RKO (cell line): ENCODE measurements around the gene KRTDAP.
"Not testable (repeated sequence)": the region's sequence is repeated elsewhere in the genome, so short reads cannot be mapped to it uniquely, and the experiment has no call there.

Source experiments
- DNase-seq: peaks from one replicate; pipeline ENCODE4 v3.0.0-alpha.2; 2016; ENCODE audit warnings: low spot score

KRTDAP gene

DNA sequence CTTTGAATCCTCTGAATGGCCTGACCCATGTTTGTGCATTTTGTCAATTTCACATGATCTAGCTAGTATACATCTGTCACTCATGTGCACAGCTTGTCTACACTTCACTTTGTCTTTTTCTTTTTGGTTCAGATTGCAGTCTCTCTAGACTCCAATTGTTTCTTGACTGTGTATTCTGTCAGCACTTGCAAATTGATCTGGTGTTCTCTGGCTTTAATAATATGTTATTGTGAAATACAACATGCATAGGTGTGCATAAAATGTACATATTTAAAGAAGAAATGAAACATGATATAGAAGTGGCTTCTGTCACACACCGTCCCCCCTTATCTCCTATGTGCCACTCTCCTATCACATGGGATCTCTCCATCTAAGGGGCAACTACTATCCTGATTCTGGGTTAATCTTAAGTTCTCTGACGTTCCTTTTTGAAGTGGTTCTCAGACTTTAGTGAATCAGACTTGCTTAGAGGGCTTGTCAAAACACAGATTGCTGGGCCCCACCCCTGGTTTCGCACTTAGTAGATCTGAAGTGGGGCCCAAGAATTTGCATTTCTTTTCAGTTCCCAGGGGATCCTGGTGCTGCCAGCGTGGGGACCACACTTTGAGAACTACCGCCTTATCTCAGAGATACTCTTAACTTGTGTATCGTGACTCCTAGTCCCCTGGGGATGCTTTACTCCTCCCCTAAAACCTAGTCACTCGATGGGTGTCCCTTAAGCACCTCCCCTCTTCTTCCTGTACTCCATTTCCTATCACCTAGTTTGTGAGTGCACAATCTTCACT is 5.8 kb downstream of the KRTDAP start:
- DNase-seq = no peak

DNA sequence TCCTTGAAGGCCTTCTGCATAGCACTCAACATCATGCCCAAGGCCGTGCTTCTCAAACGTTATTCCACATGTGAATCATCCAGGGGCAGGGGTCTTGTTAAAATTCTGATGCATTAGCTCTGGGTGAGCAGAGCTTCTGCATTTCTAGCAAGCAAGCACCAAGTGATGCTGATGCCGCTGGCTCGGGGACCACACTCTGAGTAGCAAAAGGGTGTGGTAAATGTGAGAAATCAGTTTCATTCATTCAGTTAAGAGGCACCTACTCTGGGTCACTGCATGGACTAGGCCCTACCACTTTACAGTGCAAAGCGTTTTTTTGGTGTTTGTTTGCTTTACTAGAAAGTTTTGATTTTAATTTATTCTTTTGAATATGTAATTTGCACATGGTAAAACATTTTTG is 7.2 kb downstream of the KRTDAP start:
- DNase-seq = no peak

DNA sequence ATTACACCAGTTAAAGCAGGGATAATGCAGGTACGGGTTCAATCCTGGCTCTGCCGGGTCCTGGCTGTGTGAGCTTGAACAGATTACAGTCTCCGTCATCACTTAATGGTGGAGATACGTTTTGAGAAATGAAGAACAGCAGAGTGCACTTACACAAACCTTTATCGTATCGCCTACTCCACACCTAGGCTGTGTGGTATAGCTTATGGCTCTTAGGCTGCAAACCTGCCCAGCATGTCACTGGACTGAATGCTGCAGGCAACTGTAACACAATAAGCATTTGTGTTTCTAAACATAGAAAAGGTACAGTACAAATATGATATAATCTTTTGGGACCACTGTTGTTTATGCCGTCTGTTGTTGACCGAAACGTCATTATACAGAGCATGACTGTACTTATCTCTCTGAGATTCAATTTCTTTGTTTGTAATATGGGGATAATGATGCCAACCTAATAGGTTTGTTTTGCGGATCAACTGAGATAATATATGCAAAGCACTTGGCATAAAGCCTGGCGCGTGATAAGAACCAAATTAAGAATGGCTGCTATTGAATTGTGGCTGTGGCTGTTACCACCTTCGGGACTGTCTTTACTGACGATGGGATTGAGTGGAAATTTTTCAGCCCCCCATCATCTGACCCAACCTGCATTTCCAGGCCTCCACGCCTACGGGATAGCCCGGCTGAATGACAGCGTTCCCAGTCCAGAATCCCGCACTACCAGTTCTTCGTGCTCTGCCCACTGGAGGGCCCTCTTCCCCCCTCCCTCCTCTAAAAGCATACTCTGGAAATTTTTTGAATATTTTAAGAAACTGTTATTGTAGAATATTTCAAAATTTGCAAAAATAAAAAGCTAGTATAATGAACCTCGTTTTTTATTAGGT is 11.2 kb downstream of the KRTDAP start:
- DNase-seq = no peak

DNA sequence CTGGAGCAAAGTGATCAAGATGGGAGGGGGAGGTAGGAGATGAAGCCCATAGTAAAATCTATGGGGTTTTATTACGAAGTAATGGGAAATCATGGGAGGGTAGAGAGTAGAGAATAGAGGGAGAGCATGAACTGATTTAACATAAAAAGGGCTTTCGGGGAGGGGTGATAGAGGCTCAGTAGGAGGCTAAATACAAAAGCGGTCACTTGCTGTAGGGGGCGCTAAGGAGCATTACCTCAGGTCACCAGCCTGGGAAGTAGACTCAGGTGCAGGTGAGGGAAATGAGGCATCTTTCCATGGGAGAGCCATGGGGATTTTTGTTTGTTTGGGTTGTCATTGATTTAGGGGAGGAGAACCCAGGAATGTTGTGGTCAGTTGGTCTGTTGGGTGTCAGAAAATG is 14.1 kb downstream of the KRTDAP start:
- no peak for DNase-seq

DNA sequence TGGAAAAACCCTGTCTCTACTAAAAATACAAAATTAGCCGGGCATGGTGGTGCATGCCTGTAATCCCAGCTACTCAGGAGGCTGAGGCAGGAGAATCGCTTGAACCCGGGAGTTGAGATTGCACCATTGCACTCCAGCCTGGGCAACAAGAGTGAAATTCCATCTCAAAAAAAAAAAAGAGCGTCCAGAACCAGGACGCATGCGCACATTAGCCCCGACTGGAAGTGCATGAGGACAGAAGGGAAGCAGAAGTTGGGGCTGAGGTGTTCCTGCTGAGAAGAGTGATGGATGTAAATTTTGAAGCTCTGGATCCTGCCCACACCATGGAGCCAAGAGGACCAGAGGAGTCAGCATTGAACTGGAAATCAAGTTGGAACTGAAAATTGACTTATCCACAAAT is 15.7 kb downstream of the KRTDAP start:
- DNase-seq = not testable (repeated sequence)

DNA sequence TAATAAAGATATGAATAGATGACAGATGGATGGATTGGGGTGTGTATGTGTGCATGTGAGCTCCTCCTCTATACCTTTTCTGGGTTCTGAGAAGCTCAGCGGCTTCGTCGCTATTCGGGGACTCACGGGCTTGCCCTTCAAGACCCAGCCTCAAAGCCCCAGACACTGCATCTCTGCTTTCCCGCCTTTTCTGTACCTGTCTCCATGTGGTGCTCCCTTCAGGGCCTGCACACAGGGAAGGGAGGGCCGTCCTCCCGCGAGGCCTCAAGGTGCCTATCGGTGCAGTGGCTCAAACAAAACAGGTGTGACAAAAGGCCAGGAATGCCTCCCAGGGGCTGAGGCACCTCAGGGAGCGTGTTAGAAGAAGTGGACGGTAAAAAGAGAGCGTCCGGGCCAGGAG is 16.2 kb downstream of the KRTDAP start:
- DNase-seq = no peak

DNA sequence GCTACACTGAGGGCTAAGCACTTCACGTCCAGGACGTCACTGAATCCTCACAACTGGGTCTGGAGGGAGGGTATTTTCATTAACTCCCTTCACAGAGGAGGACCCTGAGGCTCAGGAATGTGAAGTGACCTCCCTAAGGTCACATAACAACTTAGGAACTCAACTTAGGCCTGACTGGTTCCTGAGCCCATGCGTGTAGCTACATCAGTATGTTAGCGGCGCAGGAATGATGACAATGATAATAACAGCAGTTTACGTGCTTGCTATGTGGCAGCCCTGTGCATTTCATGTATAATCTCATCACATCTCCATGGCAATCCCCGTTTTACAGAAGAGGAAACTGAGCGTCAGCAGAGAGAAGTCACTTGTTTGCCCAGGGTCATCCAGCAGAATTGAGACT is 18.3 kb downstream of the KRTDAP start:
- no peak for DNase-seq

DNA sequence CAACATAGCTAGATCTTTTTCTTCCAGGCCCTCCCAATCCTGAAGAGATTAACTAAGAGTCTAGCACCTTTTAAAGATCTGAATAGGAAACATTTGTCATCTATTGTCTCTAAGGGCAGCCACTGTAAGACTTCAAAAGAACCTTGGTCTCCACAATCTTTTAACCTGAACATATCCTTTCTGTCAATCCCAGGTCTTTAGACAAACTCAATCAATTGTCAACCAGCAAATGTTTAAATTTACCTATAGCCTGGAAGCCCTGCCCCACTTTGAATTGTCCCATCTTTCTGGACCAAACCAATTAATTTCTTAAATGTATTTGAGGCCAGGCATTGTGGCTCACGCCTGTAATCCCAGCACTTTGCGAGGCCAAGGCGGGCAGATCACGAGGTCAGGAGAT is 19.2 kb downstream of the KRTDAP start:
- not testable (repeated sequence) for DNase-seq

DNA sequence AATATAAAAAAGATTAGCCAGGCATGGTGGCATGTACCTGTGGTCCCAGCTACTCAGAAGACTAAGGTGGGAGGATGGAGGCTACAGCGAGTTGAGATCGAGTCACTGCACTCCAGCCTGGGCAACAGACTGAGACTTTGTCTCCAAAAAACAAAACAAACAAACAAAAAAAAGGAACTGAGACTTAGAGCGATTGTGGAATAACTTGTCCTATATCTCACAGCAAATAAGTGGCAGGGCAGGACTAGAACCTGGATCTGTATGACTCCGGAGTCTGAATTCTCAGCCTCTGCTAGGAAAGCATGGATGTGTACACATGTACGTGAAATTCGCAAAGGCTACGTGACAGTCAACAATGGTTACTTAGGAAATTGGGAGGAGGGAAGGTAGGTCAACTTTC is 20.1 kb downstream of the KRTDAP start:
- no peak for DNase-seq

DNA sequence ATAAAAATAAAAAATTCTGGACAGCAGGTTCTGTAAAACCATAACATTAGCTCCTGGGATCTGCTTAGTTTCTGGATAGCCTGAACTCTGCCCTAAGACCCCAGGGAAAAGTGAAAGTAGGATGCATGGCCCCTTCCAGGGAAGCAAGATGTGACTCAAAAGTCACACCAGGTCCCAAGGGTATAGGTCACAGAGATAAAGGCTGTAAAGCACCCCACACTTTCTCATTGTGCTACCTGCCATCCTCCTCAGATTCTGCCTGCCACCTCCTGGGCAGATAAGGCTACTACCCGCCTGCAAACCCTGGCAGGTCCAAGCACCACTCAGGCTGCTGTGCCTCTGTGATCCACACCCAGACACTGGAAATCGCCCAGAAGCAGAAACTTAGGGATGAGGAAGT is 21.6 kb downstream of the KRTDAP start:
- DNase-seq = peak; percentile 54

DNA sequence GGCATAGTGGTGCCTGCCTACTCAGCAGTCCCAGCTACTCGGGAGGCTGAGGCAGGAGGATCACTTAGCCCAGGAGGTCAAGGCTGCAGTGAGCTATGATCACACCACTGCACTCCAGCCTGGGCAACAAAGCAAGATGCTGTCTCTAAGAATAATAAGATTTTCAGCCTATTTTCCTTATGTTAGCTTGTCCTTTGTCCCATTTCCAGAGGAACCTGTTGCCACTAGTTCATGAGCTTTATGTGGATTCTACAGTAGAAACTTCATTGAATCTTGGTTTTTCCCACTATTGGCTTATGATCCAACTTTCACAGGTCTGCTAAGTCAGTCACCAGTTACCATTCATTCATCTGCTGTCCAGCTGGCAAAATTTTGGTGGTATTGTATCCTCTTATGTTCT is 24.0 kb downstream of the KRTDAP start:
- no peak for DNase-seq

DNA sequence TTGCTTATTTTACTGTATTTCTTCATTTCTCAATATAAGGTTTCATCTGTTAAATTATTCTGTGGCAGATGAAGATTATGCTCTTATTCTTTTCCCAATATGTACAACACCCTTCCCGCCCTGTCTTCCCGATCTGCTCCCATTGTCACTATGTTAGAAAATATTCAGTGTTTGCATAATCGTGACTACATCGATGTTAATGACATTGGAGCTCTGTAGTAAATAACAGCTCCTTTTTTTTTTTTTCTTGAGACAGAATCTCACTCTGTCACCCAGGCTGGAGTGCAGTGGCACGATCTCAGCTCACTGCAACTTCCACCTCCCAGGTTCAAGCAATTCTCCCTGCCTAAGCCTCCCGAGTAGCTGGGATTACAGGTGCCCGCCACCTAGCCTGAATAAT is 27.3 kb downstream of the KRTDAP start:
- not testable (repeated sequence) for DNase-seq

DNA sequence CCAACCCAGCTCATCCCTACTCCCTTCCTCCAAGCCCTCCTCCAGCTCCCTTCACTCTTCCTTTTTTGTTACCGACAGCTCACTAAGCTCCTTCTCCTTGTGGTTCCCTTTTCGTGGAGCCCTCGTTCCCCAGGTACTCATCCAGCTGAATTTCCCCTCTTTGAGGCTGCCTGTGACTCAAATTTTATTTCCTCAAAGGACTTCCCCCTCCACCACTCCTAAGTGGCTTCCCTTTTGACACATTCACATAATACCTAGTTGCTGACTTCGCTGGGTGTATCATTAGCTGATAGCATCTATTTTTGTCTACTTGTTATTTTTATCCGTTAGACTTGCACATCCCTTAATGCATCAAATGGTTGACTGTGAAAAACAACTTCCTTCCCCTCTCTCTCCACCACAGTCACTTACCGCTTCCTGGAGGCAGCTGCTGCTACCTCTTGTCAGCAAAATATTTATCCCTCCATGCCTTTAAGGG is 27.7 kb downstream of the KRTDAP start:
- no peak for DNase-seq

DNA sequence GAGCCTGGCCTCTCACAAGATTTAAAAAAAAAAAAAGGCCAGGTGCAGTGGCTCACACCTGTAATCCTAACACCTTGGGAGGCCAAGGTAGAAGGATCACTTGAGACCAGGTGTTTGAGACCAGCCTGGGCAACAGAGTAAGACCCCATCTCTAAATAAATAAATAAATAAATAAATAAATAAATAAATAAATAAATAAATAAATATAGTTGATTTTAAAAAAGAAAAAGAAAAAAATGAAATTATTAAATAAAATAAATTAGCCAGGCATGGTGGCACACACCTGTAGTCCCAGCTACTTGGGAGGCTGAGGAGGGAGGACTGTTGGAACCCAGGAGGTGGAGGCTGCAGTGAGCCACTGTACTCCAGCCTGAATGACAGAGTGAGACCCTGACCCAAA is 28.5 kb downstream of the KRTDAP start:
- DNase-seq = not testable (repeated sequence)

DNA sequence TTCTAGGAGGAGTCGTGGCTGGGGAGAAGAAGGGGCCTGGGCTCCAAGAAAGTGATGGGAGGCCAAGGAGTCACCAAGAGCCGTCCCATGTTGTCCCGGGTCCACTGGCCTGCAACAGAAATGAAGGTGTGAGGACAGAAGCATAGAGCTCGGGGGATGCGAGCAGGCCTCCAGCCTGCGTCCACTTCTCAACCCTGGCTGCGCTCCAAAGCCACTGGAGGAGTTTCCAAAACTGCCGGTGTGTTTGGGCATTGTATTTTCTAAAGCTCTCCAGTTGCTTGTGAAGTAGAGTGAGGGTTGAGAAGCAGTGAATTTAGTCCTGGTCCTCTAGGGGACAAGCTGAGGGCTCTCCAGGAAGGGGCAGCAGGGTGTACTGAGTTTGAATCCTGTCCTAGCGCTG is 29.2 kb downstream of the KRTDAP start:
- no peak for DNase-seq

DNA sequence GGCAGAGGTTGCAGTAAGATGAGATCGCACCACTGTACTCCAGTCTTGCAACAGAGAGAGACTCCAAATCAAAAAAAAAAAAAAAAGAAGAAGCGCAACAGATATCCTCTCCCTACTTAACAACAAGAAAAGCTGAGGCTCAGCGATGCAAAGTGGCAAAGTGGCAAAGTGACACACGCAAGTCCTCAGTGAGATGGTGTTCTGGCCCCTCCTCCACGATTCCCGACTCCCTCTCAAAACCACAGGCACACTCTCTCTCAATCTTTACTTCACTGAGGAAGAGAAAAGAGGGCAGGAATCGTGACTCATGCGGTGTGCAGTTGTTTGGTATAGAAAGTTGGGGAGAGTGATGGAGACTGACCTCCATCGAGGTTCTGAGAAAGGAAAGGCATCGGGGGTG is 29.7 kb downstream of the KRTDAP start:
- no peak for DNase-seq

DNA sequence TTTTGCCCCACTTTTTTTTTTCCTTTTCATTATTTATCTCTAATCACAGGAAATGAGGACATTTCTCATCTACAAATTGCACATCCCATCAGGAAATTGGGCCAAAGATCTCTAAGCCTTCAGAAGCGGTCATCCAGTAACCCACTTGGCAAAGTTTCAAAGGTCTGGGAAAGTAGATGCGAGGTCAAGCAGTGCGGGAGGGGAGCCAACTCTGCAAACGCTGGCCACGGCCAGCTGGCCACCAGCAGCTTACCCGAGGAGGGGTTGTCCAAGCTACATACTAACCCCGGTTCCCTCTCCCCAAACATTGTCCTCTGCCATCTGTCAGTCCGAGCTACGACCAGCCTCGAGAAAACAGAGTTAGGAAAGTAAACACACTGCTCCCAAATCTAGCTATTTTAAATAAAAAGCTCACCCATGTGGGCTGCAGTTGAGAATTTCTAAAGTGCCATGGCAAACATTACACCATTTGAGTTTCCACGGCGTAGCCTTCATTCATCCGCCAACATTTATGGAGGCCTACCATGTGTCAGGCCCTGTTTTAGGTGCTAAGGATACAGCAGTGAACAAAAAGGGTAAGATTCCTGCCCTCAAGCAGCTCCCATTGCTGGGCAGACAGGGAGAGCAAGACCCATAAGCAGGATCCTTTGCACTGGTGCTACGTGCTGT is 30.7 kb downstream of the KRTDAP start:
- no peak for DNase-seq

DNA sequence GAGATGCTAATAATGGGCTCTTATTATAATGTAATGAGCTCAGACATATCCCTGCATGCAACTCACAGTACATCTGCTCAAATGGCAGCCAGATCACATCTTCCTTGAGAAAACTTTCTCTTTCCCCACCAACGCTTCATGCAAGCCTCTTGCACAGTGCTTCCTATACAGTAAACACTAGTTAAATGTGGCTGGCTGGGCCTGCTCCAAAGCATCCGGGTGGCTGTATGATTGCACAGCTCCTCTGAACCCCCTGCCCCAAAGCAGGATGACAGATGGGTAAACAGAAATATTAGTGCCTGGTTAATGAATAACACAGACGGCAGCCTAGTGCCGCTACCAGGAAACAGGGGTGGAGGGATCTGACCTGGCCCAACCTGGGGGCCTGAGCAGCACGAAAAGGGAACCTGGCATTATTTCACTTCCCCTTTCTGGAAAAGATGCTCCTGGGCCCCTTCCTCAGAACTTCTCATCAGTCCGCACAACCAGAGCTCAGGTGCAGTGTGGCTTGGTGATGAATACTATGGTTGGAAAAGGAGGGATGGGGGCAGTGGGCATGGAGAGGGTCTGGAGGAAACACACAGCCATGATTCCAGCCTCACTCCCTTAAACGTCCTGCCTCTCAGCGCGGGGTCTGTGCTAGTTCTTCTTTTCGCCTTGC is 31.4 kb downstream of the KRTDAP start:
- DNase-seq = no peak

DNA sequence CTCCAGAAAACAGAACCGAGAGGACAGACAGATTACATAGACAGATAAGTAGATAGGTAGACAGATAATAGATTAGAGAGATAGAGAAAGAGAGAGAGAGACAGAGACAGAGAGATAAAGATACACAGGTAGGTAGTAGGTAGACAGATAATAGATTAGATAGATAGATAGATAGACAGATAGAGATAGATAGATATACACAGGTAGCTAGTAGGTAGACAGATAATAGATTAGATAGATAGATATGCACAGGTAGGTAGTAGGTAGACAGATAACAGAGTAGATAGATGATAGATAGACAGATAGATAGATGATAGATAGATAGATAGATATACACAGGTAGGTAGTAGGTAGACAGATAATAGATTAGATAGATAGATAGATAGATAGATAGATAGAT is 32.1 kb downstream of the KRTDAP start:
- DNase-seq = no peak

DNA sequence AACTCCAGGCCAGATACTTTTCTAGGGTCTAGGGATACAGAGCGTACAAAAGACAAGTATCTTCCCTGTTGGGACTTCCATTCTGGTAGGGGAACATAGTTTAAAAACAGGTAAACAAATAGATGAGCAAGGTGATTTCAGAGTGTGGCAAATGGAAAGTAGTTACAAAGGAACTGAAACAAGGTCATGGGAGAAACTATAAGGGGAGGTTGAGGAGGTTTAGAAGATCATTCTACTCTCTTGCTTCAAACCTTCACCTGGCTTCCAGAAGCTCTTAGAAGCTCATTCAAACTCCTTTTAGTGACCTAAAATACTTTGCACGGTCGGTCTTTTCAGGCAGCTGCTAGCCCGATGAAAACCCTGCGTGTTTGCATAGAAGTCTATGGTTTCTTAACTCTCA is 33.1 kb downstream of the KRTDAP start:
- no peak for DNase-seq

DNA sequence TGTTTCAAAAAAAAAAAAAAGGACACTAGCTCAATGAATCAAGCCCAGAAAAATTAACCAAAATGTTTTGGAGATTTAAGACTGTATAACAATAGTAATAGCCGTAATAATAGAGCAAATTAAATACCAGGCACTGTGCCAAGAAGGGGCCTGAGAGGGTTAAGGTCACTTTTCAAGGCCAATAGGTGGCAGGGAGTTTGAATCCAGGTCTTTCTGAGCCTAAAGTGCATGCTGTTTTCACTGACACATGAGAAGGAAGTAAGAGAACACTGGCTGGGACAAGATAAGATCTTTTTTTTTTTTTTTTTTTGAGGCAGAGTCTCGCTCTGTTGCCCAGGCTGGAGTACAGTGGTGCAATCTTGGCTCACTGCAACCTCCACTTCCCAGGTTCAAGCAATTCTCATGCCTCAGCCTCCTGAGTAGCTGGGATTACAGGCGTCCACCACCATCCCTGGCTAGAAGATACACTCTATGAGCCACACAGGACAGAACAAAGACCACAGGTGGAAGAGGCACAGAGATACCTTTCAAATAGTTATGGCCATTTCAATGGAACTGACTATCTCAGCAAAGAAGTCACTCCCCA is 34.6 kb downstream of the KRTDAP start:
- no peak for DNase-seq

DNA sequence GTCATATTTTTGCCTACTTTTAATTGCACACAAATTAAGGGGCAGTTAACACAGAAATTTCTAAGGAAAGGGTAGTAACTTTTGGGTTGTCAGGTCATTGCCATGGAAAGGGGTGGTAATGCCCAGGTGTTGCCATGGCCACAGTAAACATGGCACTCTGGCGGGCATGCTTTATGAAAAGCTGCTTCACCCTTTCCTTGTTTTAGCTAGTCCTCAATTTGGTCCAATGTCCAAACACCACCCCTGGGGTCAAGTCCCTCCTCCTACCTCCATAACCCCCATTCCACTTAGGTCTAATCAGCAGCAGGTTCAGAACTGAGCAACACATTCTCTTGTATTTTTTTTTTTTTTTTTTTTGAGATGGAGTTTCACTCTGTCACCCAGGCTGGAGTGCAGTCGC is 35.6 kb downstream of the KRTDAP start:
- no peak for DNase-seq
